Gastrocnemius medialis (tissue), 4 donors: ENCODE results near the gene TNS3. TPM values are rescaled to one million over a fixed set of nuclear protein-coding genes. Genes with fewer than 3 reads are reported as not detected.
A peak's percentile ranks its signal among the peaks of the same experiment; 100 is the strongest.

Experiments used
- ATAC-seq, 2 donors: fragments of 150-250 bp; one replicate each; pipeline ENCODE4 v1.9.1; 2016
- DNase-seq, 2 donors: peaks; one replicate each; pipeline ENCODE4 v3.0.0-alpha.2; 2019
- H3K27ac ChIP-seq, 4 donors: fragments of 200-600 bp; sonication (generic); 1 replicate in 1 of 4; 2 replicates in 3 of 4; pipeline ENCODE4 v1.5.1; 2016 to 2018; ENCODE audit warnings: mild to moderate bottlenecking in 2 of 4, moderate library complexity in 1 of 4
- H3K27me3 ChIP-seq, 3 donors: fragments of 200-600 bp; sonication (generic) in 2 of 3; 1 replicate in 1 of 3; 2 replicates in 2 of 3; pipeline versions ENCODE4 v1.5.1 to v1.6.0; 2016 to 2019; ENCODE audit warnings: mild to moderate bottlenecking in 1 of 3, moderate library complexity in 1 of 3
- H3K36me3 ChIP-seq, 2 donors: fragments of 200-600 bp; sonication (generic) in 1 of 2; one replicate each; pipeline ENCODE4 v1.5.1; 2017 to 2018
- H3K4me1 ChIP-seq, 2 donors: fragments of 200-600 bp; sonication (generic) in 1 of 2; one replicate each; pipeline ENCODE4 v1.5.1; 2016 to 2017; ENCODE audit warnings: mild to moderate bottlenecking in 2 of 2
- H3K4me3 ChIP-seq, 4 donors: fragments of 200-600 bp; sonication (generic) in 3 of 4; 1 replicate in 1 of 4; 2 replicates in 3 of 4; pipeline ENCODE4 v1.5.1; 2016 to 2019; ENCODE audit warnings: mild to moderate bottlenecking in 2 of 4
- H3K9me3 ChIP-seq, 3 donors: fragments of 200-600 bp; sonication (generic) in 2 of 3; 1 replicate in 1 of 3; 2 replicates in 2 of 3; pipeline ENCODE4 v1.5.1; 2016 to 2019
- CTCF ChIP-seq, 5 experiments: fragments of 450-650 bp in 3 of 5; fragments of 200-600 bp in 2 of 5; sonication (generic) in 2 of 5; IDR thresholded peaks in 4 of 5; conservative IDR thresholded peaks in 1 of 5; 1 replicate in 4 of 5; 2 replicates in 1 of 5; pipeline ENCODE4 v1.5.1; 2016 to 2019; ENCODE audit warnings: antibody characterized with exemption in 5 of 5, mild to moderate bottlenecking in 3 of 5, moderate library complexity in 3 of 5
- POLR2A ChIP-seq, 2 donors: fragments of 450-650 bp; IDR thresholded peaks; one replicate each; pipeline ENCODE4 v1.6.1; 2017; ENCODE audit warnings: antibody characterized with exemption in 2 of 2, mild to moderate bottlenecking in 2 of 2, moderate library complexity in 2 of 2
- in situ Hi-C, 4 donors: fragments of 200-750 bp; cut with MboI; loops; one replicate each; pipeline versions ENCODE4 v1.15.0 to v1.8.0; 2017; ENCODE audit warnings: low sequenced_read_pairs in 4 of 4
- intact Hi-C: fragments of 100-400 bp; cut with DNase I; formaldehyde crosslinking; loops from one replicate; pipeline ENCODE4 v1.15.1; 2023; ENCODE audit warnings: low total_unique reads
- total RNA-seq, 4 donors: library from RNA; depleted of rRNA; stranded (reverse); fragments of >200 nt; gene quantifications; one replicate each; pipeline versions ENCODE4 v1.1.0 to v1.2.3, GENCODE V29; 2016

Gene TNS3
- total RNA-seq, 4 donors from 2014 or later, result 39.4 to 64.3 (median 50.5) TPM

DNA sequence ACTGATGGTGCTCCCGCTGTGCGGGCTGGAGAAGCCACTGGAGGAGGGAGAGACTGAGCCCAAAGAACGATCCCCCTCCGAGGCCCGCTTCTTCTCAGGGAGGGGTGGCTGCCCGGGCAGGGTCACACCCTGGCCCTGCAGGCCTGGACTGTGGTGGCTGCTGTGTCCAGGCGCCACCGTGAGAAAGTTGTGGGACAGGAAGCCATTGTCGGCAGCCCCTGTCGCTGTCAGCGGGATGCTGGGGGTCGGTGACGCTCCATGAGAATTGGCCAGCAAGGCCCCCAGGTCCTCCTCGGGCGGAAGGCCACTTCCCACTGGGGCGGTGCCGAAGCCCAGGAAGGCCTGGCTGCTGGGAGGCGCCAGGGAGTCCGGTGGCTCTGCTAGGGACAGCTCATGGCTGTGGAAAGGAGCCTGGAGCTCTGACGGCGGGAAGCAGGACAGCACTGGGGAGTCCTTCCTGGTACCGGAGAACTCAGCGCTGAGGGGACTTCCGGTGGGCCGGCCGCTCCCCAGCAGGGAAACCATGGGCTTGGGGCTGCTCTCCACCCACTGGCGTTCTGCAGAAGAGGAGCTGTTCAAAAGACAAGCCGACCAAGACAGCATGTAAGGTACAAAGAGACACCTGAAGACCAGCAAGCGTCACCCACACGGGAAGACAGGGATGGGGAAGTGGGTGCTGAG, 278.8 kb downstream of the TNS3 start:
- H3K4me3 ChIP-seq, result no peak overlapping the region
- DNase-seq (no peak), ATAC-seq (no peak)
- H3K4me1 ChIP-seq, result peaks cover 20 to 26% of the 10 kb centered on the region in 2 donors
- H3K27ac ChIP-seq, result peak overlapping the region; percentile 29 to 74 (median 37)
- intact Hi-C loops, result no loop called here
- H3K36me3 ChIP-seq, result peaks cover 0 to 16% of the 10 kb centered on the region in 2 donors
- no peaks in the 10 kb centered on the region for H3K27me3 ChIP-seq
- in situ Hi-C loops, result no loop called here
- no peaks in the 10 kb centered on the region for H3K9me3 ChIP-seq
- TF ChIP-seq CTCF (IDR thresholded peaks at IDR 0.05 in 4 of 5, conservative IDR thresholded peaks at IDR 0.05 in 1 of 5) (no peak), POLR2A (IDR thresholded peaks at IDR 0.05) (no peak)

GRCh38 chr7:47302560-47302959, 279.4 kb downstream of the TNS3 start:
- ATAC-seq (no peak), DNase-seq (no peak)
- no peak for TF ChIP-seq POLR2A (IDR thresholded peaks at IDR 0.05)
- no peak for TF ChIP-seq CTCF (IDR thresholded peaks at IDR 0.05 in 4 of 5, conservative IDR thresholded peaks at IDR 0.05 in 1 of 5)
- Histone ChIP-seq H3K4me3 (no peak overlapping the region), H3K4me1 (peaks cover 20 to 26% of the 10 kb centered on the region in 2 donors), H3K36me3 (peaks cover 0 to 16% of the 10 kb centered on the region in 2 donors), H3K9me3 (no peaks in the 10 kb centered on the region), H3K27me3 (no peaks in the 10 kb centered on the region), H3K27ac (peak overlapping the region; percentile 29 to 74 (median 37))
- intact Hi-C loops (no loop called here), in situ Hi-C loops (no loop called here)

GRCh38 chr7:47301657-47302295, 280.1 kb downstream of the TNS3 start:
- peaks cover 20 to 26% of the 10 kb centered on the region in 2 donors for H3K4me1 ChIP-seq
- peak overlapping the region in 3 of 4 donors; percentile 25 to 74 (median 28) for H3K27ac ChIP-seq
- no peaks in the 10 kb centered on the region for H3K27me3 ChIP-seq
- intact Hi-C loops, result no loop called here
- H3K36me3 ChIP-seq, result peaks cover 0 to 23% of the 10 kb centered on the region in 2 donors
- no peak overlapping the region for H3K4me3 ChIP-seq
- TF ChIP-seq POLR2A (IDR thresholded peaks at IDR 0.05), result no peak
- no peak for TF ChIP-seq CTCF (IDR thresholded peaks at IDR 0.05 in 4 of 5, conservative IDR thresholded peaks at IDR 0.05 in 1 of 5)
- in situ Hi-C loops, result no loop called here
- ATAC-seq (no peak), DNase-seq (no peak)
- no peaks in the 10 kb centered on the region for H3K9me3 ChIP-seq

DNA sequence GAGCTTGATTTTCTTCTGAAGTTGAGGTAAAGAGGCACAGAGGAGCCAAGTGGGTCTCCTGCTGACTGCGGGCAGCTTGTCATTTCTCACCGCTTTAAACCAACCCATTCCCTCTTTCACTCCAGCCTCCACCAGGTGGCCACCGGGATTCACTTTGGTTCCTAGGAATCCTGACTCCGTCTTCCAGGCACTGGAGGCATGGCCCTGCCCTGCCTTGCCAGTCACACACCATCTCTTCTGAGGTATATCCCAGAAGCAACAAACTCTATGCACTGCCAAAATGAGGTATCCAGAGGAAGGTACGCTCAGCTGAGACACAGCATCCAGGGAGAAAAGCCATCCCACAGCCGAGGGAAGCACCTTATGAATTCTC, 280.8 kb downstream of the TNS3 start:
- peaks cover 0 to 24% of the 10 kb centered on the region in 2 donors for H3K36me3 ChIP-seq
- TF ChIP-seq POLR2A (IDR thresholded peaks at IDR 0.05) (no peak), CTCF (IDR thresholded peaks at IDR 0.05 in 4 of 5, conservative IDR thresholded peaks at IDR 0.05 in 1 of 5) (no peak)
- intact Hi-C loops (no loop called here), in situ Hi-C loops (no loop called here)
- peaks cover 20 to 27% of the 10 kb centered on the region in 2 donors for H3K4me1 ChIP-seq
- no peak overlapping the region for H3K4me3 ChIP-seq
- peak overlapping the region in 2 of 4 donors; percentile 28 to 74 for H3K27ac ChIP-seq
- DNase-seq, result no peak
- no peaks in the 10 kb centered on the region for H3K9me3 ChIP-seq
- no peaks in the 10 kb centered on the region for H3K27me3 ChIP-seq
- no peak for ATAC-seq
